GM19452 (cell line): ENCODE results near the gene IL34.

Experiments
- ATAC-seq: cut with Tn5 transposase; IDR thresholded peaks from one replicate; pipeline ENCODE4 v1.9.1; 2021; ENCODE audit not compliant: unreplicated experiment

The IL34 gene

DNA sequence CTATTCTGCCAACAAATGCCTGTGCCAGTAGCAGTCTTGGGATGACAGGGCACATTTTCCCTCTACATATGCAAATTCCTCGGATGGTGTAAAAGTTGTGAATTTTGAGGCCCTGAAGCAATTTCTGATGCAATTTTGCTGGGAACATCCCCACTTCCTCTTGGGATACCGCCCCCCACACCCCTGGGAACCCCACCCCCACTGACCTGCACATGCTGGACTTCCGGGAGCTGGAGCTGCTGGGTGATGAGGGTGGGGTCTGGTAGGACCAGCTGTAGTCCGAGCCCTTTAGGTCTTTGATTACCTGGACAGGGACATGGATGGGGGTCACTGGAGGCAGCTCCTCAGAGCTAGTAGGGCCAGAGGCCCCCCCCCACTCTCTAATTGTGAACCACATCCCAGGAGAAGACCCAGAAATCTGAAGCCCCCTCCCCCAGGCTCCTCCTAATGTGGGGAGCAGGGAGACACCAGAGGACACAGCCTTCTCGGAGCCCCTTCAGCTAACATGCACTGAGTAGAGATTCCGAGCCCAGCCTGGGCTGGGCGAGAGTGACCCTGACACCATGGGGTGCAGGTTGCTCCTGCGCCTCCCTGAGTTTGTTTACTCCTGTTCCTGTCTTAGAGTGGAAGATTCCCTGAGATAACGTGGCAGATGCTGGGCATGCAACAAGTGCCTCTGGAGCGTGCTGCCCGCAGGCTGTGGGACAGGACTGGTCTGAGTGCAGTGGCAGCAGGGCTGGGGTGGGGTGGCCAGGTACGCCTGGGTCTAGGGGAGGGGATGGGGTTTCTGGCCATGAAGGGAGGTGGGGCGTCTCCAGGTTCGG lies 30.5 kb downstream of the IL34 start:
- ATAC-seq = no peak

DNA sequence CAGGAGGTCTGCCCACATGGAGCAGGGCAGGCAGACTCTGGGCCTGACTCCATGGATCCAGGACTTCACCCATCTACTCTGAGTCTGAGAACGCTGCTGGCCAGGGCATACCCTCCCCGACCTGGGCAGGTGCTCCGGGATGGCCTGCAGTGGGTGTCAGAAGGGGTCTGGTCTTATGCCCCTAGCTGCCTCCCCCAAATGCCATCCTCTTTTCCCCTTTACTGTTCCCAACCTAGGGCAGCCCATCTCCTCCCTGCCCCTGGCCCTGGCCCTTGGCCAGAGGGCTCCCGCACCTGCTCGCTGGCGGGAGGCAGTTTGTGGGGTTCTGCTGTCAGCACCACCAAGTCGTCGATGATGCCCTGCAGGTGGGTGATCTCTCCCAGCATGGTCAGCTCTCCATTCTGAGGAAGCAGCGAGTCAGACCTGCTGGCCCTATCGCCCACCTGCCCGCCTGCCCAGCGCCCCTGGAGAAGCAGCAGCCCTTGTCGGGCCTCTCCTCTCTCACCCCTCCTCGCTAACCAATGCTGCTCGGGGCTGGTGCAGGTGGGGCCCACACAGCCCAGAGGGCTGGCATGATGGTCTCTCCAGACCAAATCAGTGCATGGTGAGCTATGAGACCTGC lies 31.3 kb downstream of the IL34 start:
- ATAC-seq = no peak

GRCh38 chr16:70678121-70678897 lies 31.9 kb downstream of the IL34 start:
- ATAC-seq = no peak

DNA sequence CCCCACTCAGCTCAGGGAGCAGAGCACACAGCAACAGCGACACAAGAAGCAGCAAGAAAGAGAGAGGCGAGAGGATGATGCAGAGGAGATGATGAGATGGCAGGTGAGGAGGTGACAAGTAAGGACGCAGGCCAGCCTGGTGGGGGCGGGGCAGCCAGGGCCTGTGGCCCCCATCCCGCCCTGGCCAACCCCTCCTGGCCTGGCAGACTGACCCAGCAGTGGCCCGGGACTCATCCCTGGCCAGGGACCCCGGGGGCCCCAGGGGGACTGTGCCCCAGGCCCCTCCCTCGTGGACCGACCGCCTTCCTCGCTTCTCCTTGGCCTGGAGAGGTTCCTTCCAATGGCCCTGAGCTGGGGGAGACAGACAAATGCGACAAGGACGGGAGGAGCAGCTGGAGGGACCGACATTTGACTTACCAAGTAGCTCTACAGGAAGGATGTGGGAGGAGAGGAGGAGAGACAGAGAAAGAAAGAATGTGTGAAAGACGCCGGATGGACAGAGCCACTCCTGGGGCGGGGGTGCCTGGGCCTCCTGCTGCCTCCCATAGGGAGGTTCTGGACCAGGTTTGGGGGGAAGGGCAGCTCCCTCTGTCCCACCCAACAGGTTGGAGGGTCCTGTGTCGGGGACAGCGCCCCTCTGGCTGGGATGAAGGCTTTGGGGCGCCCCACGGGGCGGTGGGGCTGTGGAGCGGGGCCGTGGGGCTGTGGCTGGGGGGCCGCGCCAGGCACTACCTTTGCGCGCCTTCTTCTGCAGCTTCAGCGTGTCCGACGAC lies 32.7 kb downstream of the IL34 start:
- no peak for ATAC-seq

- no peak for ATAC-seq
Measured at GRCh38 chr16:70679671-70680494, 33.5 kb downstream of the IL34 start.

- no peak for ATAC-seq
Measured at GRCh38 chr16:70680495-70681381, 34.4 kb downstream of the IL34 start.

- ATAC-seq = no peak
Measured at GRCh38 chr16:70681382-70682238, 35.3 kb downstream of the IL34 start.

- ATAC-seq = no peak
Measured at GRCh38 chr16:70682239-70683145, 36.1 kb downstream of the IL34 start.

DNA sequence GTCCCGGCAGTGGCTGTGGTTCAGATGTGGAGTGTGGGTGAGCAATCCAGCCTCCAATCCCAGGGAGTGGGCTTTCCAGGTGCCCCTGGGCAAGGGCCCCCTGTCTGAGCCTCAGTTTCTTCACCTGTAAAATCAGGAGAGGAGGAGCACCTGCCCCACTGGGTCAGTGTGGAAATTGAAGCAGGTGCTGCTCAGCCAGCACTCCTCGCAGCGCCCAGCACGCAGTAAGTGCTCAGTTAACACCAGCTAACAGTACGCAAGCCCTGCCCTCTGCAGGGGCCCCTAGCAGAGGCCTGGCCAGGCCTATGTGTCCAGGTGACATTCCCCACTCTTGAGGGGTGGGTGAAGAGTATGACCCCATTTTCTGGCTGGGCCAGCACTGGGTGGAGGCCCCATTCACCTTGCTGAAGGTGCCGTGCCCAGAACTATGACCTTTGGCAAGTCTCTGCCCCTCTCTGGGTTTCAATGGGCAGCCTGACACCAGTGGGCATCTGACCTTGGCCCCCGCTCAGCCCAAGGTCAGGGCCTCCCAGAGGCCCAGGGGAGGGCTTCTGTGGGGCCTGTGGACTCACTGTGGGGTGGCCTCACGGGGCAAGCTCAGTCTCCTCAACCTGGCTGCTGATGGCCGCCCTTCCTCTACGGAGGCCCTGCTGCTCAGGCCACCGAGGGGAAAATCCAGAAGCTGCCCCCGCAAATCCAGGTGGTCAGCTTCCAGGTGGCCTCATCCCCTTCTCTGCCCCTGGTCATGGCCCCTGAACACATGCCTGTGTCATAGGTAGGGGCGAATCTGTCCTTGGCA lies 37.0 kb downstream of the IL34 start:
- no peak for ATAC-seq

GRCh38 chr16:70684146-70685060 lies 38.0 kb downstream of the IL34 start:
- no peak for ATAC-seq

- no peak for ATAC-seq
Measured at GRCh38 chr16:70685061-70685937, 38.9 kb downstream of the IL34 start.

- no peak for ATAC-seq
Measured at GRCh38 chr16:70685938-70686375, 39.6 kb downstream of the IL34 start, which contains the start of gene MTSS2. Gene MTSS2 (minus strand): TSS chr16:70686053. CDS start chr16:70685791, 262 bp downstream.

- no peak for ATAC-seq
Measured at GRCh38 chr16:70686376-70687101, 40.2 kb downstream of the IL34 start.

DNA sequence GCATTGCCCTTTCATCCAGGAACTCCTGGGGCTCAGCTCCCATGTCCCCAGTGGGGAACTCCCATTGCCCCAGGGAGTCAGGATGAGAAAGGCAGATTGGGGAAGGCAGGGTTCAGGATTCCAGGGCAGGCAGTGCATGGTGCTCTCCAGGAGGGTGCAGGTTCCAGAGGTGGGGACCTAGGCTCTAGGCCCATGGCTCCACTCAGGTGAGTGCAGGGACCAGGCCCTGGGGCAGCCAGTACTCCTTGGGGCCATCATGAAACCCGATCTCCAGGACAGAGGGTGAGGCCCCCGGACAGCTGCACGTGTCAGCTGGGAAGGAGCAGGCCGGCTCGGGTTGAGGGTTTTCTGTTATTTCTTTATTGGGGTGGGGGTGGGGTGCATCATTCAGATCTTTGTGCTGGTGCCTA lies 40.7 kb downstream of the IL34 start:
- no peak for ATAC-seq
